IPS-20b (cell line): ENCODE results near the gene CLASP1.
"Not testable (repeated sequence)": the region's sequence is repeated elsewhere in the genome, so short reads cannot be mapped to it uniquely, and the experiment has no call there.

Experiments
- H3K27ac ChIP-seq: one replicate; pipeline ENCODE4 v1.5.1; 2013; ENCODE audit warnings: low read length
- H3K27me3 ChIP-seq: 2 replicates; pipeline ENCODE4 v1.6.1; 2013; ENCODE audit warnings: mild to moderate bottlenecking, low read length, inconsistent platforms; ENCODE audit not compliant: insufficient read depth
- H3K36me3 ChIP-seq: 2 replicates; pipeline ENCODE4 v1.6.1; 2013; ENCODE audit warnings: low read depth, mild to moderate bottlenecking, inconsistent platforms, low read length, moderate library complexity; ENCODE audit not compliant: insufficient read depth
- H3K4me1 ChIP-seq: 2 replicates; pipeline ENCODE4 v1.6.1; 2013; ENCODE audit warnings: mild to moderate bottlenecking, control low read depth, inconsistent platforms, low read length, moderate library complexity; ENCODE audit not compliant: insufficient read depth
- H3K4me3 ChIP-seq: 2 replicates; pipeline ENCODE4 v1.5.1; 2013; ENCODE audit warnings: mild to moderate bottlenecking, low read length, inconsistent platforms
- H3K9ac ChIP-seq: 2 replicates; pipeline ENCODE4 v1.6.1; 2013; ENCODE audit warnings: low read depth, mild to moderate bottlenecking, inconsistent platforms, low read length, moderate library complexity
- H3K9me3 ChIP-seq: 2 replicates; pipeline ENCODE4 v1.6.1; 2013; ENCODE audit warnings: mild to moderate bottlenecking, low read depth, low read length, inconsistent platforms; ENCODE audit not compliant: insufficient read depth

The CLASP1 gene

GRCh38 chr2:121346407-121346806 lies 302.9 kb downstream of the CLASP1 start:
- no peaks in the 10 kb centered on the region for H3K27me3 ChIP-seq
- no peak overlapping the region for H3K9ac ChIP-seq

GRCh38 chr2:121345887-121346286 lies 303.4 kb downstream of the CLASP1 start:
- H3K27me3 ChIP-seq: no peaks in the 10 kb centered on the region
- no peaks in the 10 kb centered on the region for H3K4me1 ChIP-seq
- H3K27ac ChIP-seq: no peak overlapping the region
- no peak overlapping the region for H3K4me3 ChIP-seq
- H3K9ac ChIP-seq: no peak overlapping the region
- H3K9me3 ChIP-seq: no peaks in the 10 kb centered on the region
- peaks cover 75% of the 10 kb centered on the region for H3K36me3 ChIP-seq

More at GRCh38 chr2:121346407-121346806, 302.9 kb downstream of the CLASP1 start:
- Histone ChIP-seq H3K36me3 (peaks cover 77% of the 10 kb centered on the region), H3K4me1 (no peaks in the 10 kb centered on the region), H3K9me3 (no peaks in the 10 kb centered on the region), H3K27ac (no peak overlapping the region), H3K4me3 (no peak overlapping the region)

- Histone ChIP-seq H3K27ac (no peak overlapping the region), H3K4me3 (no peak overlapping the region), H3K9ac (no peak overlapping the region), H3K36me3 (peaks cover 75% of the 10 kb centered on the region), H3K9me3 (no peaks in the 10 kb centered on the region), H3K4me1 (no peaks in the 10 kb centered on the region), H3K27me3 (no peaks in the 10 kb centered on the region)
Measured at GRCh38 chr2:121345101-121345500, 304.2 kb downstream of the CLASP1 start.

- H3K4me3 ChIP-seq, H3K9ac ChIP-seq, H3K4me1 ChIP-seq, H3K9me3 ChIP-seq, H3K27ac ChIP-seq, H3K27me3 ChIP-seq: not testable (repeated sequence)
- H3K36me3 ChIP-seq: peaks cover 75% of the 10 kb centered on the region
Measured at GRCh38 chr2:121343828-121344399, 305.3 kb downstream of the CLASP1 start.

GRCh38 chr2:121343191-121343590 lies 306.1 kb downstream of the CLASP1 start:
- H3K9me3 ChIP-seq: no peaks in the 10 kb centered on the region
- no peak overlapping the region for H3K9ac ChIP-seq
- H3K36me3 ChIP-seq: peaks cover 69% of the 10 kb centered on the region
- H3K27me3 ChIP-seq: no peaks in the 10 kb centered on the region
- H3K27ac ChIP-seq: no peak overlapping the region
- H3K4me1 ChIP-seq: no peaks in the 10 kb centered on the region
- no peak overlapping the region for H3K4me3 ChIP-seq

- Histone ChIP-seq H3K27ac (no peak overlapping the region), H3K4me1 (no peaks in the 10 kb centered on the region), H3K9ac (no peak overlapping the region), H3K27me3 (no peaks in the 10 kb centered on the region), H3K4me3 (no peak overlapping the region), H3K36me3 (peaks cover 65% of the 10 kb centered on the region), H3K9me3 (no peaks in the 10 kb centered on the region)
Measured at GRCh38 chr2:121342751-121343150, 306.5 kb downstream of the CLASP1 start.

GRCh38 chr2:121340926-121341325 lies 308.3 kb downstream of the CLASP1 start:
- Histone ChIP-seq H3K27me3 (no peaks in the 10 kb centered on the region), H3K4me1 (peaks cover 8% of the 10 kb centered on the region), H3K9me3 (no peaks in the 10 kb centered on the region), H3K4me3 (no peak overlapping the region), H3K9ac (no peak overlapping the region), H3K27ac (no peak overlapping the region), H3K36me3 (peaks cover 46% of the 10 kb centered on the region)

- Histone ChIP-seq H3K27me3 (no peaks in the 10 kb centered on the region), H3K4me3 (no peak overlapping the region), H3K36me3 (peaks cover 29% of the 10 kb centered on the region), H3K9me3 (no peaks in the 10 kb centered on the region), H3K9ac (no peak overlapping the region), H3K27ac (no peak overlapping the region), H3K4me1 (peaks cover 13% of the 10 kb centered on the region)
Measured at GRCh38 chr2:121338281-121338680, 311.0 kb downstream of the CLASP1 start.

- Histone ChIP-seq H3K9me3 (no peaks in the 10 kb centered on the region), H3K27me3 (no peaks in the 10 kb centered on the region), H3K36me3 (peaks cover 19% of the 10 kb centered on the region), H3K9ac (no peak overlapping the region), H3K27ac (no peak overlapping the region), H3K4me1 (peaks cover 13% of the 10 kb centered on the region), H3K4me3 (no peak overlapping the region)
Measured at GRCh38 chr2:121336528-121337294, 312.6 kb downstream of the CLASP1 start.

GRCh38 chr2:121335294-121336290 lies 313.7 kb downstream of the CLASP1 start:
- Histone ChIP-seq H3K9ac (no peak overlapping the region), H3K4me3 (no peak overlapping the region), H3K27ac (no peak overlapping the region), H3K4me1 (peaks cover 13% of the 10 kb centered on the region), H3K27me3 (no peaks in the 10 kb centered on the region), H3K36me3 (peaks cover 15% of the 10 kb centered on the region), H3K9me3 (no peaks in the 10 kb centered on the region)

GRCh38 chr2:121334581-121335293 lies 314.5 kb downstream of the CLASP1 start:
- H3K27me3 ChIP-seq: no peaks in the 10 kb centered on the region
- H3K9me3 ChIP-seq: no peaks in the 10 kb centered on the region
- H3K36me3 ChIP-seq: peaks cover 7% of the 10 kb centered on the region
- H3K4me1 ChIP-seq: peaks cover 13% of the 10 kb centered on the region
- H3K4me3 ChIP-seq: no peak overlapping the region
- H3K9ac ChIP-seq: no peak overlapping the region
- no peak overlapping the region for H3K27ac ChIP-seq
